ENCODE data around the gene PPP1R9A.

Gene PPP1R9A

GRCh38 chr7:95264363-95264891 is 357.0 kb downstream of the PPP1R9A start:
- no peak for DNase-seq
- ATAC-seq = no peak

- ATAC-seq (no peak), DNase-seq (no peak)
These were observed 358.2 kb downstream of the PPP1R9A start for GRCh38 chr7:95265634-95266033.

- ATAC-seq = no peak
- no peak for DNase-seq
These were observed 360.4 kb downstream of the PPP1R9A start for GRCh38 chr7:95267754-95268153.

GRCh38 chr7:95269640-95270039 is 362.2 kb downstream of the PPP1R9A start:
- no peak for DNase-seq
- ATAC-seq = no peak

- ATAC-seq (no peak), DNase-seq (no peak)
These were observed 368.7 kb downstream of the PPP1R9A start for GRCh38 chr7:95276114-95276513.

GRCh38 chr7:95279417-95279816 is 372.0 kb downstream of the PPP1R9A start:
- ATAC-seq (no peak), DNase-seq (no peak)

GRCh38 chr7:95286096-95286495 is 378.7 kb downstream of the PPP1R9A start:
- DNase-seq (no peak), ATAC-seq (no peak)

GRCh38 chr7:95290166-95290830 is 382.9 kb downstream of the PPP1R9A start:
- no peak for ATAC-seq

GRCh38 chr7:95295397-95295796 is 388.0 kb downstream of the PPP1R9A start:
- ATAC-seq (no peak), DNase-seq (no peak)

More at GRCh38 chr7:95290166-95290830, 382.9 kb downstream of the PPP1R9A start:
- DNase-seq = no peak

GRCh38 chr7:95296456-95296855 is 389.1 kb downstream of the PPP1R9A start:
- ATAC-seq = no peak
- no peak for DNase-seq

- ATAC-seq (no peak), DNase-seq (no peak)
These were observed 389.6 kb downstream of the PPP1R9A start for GRCh38 chr7:95297041-95297440.

GRCh38 chr7:95298091-95298490 is 390.7 kb downstream of the PPP1R9A start:
- no peak for ATAC-seq
- no peak for DNase-seq

- no peak for ATAC-seq
- DNase-seq = no peak
These were observed 395.9 kb downstream of the PPP1R9A start for GRCh38 chr7:95303013-95303905.

- ATAC-seq (no peak), DNase-seq (no peak)
These were observed 397.6 kb downstream of the PPP1R9A start for GRCh38 chr7:95304990-95305389.

- ATAC-seq (no peak), DNase-seq (no peak)
These were observed 402.6 kb downstream of the PPP1R9A start for GRCh38 chr7:95309951-95310350.

GRCh38 chr7:95311389-95311788 is 404.0 kb downstream of the PPP1R9A start:
- DNase-seq (no peak), ATAC-seq (no peak)

GRCh38 chr7:95312561-95312960 is 405.2 kb downstream of the PPP1R9A start:
- DNase-seq = no peak
- ATAC-seq = no peak

GRCh38 chr7:95316588-95316987 is 409.2 kb downstream of the PPP1R9A start:
- ATAC-seq = no peak
- DNase-seq = no peak

GRCh38 chr7:95317546-95317945 is 410.2 kb downstream of the PPP1R9A start:
- no peak for DNase-seq
- no peak for ATAC-seq

- DNase-seq = no peak
- no peak for ATAC-seq
These were observed 410.6 kb downstream of the PPP1R9A start for GRCh38 chr7:95317966-95318365.

GRCh38 chr7:95318501-95319100 is 411.2 kb downstream of the PPP1R9A start:
- no peak for DNase-seq
- no peak for ATAC-seq

- ATAC-seq (no peak), DNase-seq (no peak)
These were observed 412.2 kb downstream of the PPP1R9A start for GRCh38 chr7:95319570-95319969.

GRCh38 chr7:95320651-95321050 is 413.3 kb downstream of the PPP1R9A start:
- DNase-seq (no peak), ATAC-seq (no peak)
